ENCODE data around the gene NDST1.

NDST1 gene

DNA sequence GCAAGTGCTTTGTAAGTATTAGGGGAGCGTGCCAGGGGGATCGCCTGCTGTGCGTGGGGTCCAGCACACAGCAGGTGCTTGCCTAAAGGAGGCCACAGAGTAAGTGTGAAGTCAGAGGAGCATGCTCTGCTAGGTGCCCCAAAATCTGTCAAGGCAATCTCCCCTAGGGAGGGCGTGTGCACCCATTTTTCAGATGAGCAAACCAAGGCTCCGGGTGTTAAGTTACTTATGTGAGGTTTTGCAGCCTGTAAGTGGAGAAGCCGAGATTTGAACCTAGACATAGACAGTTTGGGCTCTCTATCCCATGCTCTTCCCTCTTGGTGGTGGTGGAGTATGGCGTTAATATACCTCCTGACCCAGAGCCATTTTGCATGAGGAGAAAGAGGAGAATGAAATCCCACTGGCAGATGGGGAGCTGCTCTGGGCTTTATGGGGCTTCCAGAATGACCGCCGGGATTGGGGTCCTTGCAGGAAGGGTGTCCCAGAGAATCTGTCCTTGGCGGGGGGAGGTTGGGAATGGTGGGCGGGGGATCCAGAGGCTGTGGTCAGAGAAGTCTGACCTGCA, 14.1 kb downstream of the NDST1 start:
- Mint-ChIP-seq H3K36me3 (ENCODE audit: low read depth) (no peaks in the 10 kb centered on the region), H3K9me3 (no peaks in the 10 kb centered on the region), H3K27me3 (no peaks in the 10 kb centered on the region), H3K27ac (no peak overlapping the region), H3K4me1 (no peaks in the 10 kb centered on the region), H3K4me3 (no peak overlapping the region)
- ATAC-seq: no peak
- DNase-seq: no peak

- no peaks in the 10 kb centered on the region for H3K9me3 Mint-ChIP-seq
Observed at GRCh38 chr5:150522504-150523414, 14.8 kb downstream of the NDST1 start.

GRCh38 chr5:150523472-150524350, 15.8 kb downstream of the NDST1 start:
- no peaks in the 10 kb centered on the region for H3K36me3 Mint-ChIP-seq (ENCODE audit: low read depth)
- H3K4me1 Mint-ChIP-seq: no peaks in the 10 kb centered on the region
- H3K9me3 Mint-ChIP-seq: no peaks in the 10 kb centered on the region
- ATAC-seq (no peak), DNase-seq (no peak)
- no peak overlapping the region for H3K4me3 Mint-ChIP-seq
- H3K27me3 Mint-ChIP-seq: no peaks in the 10 kb centered on the region
- H3K27ac Mint-ChIP-seq: no peak overlapping the region

More at GRCh38 chr5:150522504-150523414, 14.8 kb downstream of the NDST1 start:
- ATAC-seq: no peak
- Mint-ChIP-seq H3K27me3 (no peaks in the 10 kb centered on the region), H3K36me3 (ENCODE audit: low read depth) (no peaks in the 10 kb centered on the region), H3K27ac (no peak overlapping the region), H3K4me3 (no peak overlapping the region), H3K4me1 (no peaks in the 10 kb centered on the region)
- no peak for DNase-seq

DNA sequence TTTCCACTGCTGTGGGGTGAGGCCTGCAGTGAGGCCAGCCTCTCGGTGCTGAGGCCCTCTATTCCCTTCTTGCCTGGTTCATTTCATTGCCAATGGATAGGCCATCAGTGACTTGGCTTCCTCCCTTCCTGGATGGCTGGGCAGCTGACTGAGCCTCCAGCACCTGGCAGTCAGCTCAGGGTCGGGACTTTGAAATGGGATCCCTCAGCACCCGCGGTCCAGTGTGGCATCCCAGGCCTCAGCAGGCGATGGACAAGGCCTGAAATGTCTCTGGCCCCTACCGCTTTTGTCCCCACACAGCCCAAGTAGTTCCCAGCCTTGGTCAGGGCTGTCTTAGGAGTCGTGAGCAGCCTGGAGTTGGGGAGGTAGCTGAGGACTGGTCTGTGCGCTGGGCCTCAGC, 17.2 kb downstream of the NDST1 start:
- Mint-ChIP-seq H3K36me3 (ENCODE audit: low read depth) (no peaks in the 10 kb centered on the region), H3K4me1 (no peaks in the 10 kb centered on the region), H3K4me3 (no peak overlapping the region), H3K27ac (no peak overlapping the region), H3K9me3 (no peaks in the 10 kb centered on the region), H3K27me3 (no peaks in the 10 kb centered on the region)
- DNase-seq (no peak), ATAC-seq (no peak)

DNA sequence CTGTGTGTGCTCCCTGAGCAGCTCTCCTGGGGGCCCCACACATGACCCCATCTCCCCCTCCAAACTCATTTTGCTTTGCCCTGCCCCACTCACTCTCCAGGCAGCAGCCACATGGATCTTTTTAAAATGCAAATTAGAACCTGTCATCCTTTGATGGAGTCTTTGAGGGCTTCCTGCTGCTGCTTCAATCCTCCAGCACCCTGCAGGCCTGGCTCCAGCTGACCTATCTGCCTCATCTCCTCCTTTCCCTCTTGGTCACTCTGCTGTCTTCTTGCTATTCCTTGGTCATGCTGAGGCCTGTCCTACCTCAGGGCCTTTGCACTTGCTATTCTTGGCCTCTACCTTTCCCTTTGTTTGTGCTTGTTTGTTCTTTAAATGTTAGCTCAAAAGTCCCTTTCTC, 17.9 kb downstream of the NDST1 start:
- no peak for DNase-seq
- ATAC-seq: no peak
- H3K36me3 Mint-ChIP-seq (ENCODE audit: low read depth): no peaks in the 10 kb centered on the region
- no peak overlapping the region for H3K4me3 Mint-ChIP-seq
- H3K9me3 Mint-ChIP-seq: no peaks in the 10 kb centered on the region
- no peaks in the 10 kb centered on the region for H3K27me3 Mint-ChIP-seq
- no peak overlapping the region for H3K27ac Mint-ChIP-seq
- no peaks in the 10 kb centered on the region for H3K4me1 Mint-ChIP-seq

GRCh38 chr5:150527038-150527437, 19.1 kb downstream of the NDST1 start:
- DNase-seq: peak; percentile 4

DNA sequence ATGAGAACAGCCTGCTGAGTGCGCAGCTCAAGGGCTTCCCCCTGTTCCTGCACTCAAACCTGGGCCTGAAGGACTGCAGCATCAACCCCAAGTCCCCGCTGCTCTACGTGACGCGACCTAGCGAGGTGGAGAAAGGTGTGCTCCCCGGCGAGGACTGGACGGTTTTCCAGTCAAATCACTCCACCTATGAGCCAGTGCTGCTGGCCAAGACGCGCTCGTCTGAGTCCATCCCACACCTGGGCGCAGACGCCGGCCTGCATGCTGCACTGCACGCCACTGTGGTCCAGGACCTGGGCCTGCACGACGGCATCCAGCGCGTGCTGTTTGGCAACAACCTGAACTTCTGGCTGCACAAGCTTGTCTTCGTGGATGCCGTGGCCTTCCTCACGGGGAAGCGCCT, 19.9 kb downstream of the NDST1 start:
- ATAC-seq (no peak), DNase-seq (no peak)
- no peaks in the 10 kb centered on the region for H3K27me3 Mint-ChIP-seq
- H3K4me3 Mint-ChIP-seq: no peak overlapping the region
- no peaks in the 10 kb centered on the region for H3K36me3 Mint-ChIP-seq (ENCODE audit: low read depth)
- no peak overlapping the region for H3K27ac Mint-ChIP-seq
- H3K4me1 Mint-ChIP-seq: no peaks in the 10 kb centered on the region
- no peaks in the 10 kb centered on the region for H3K9me3 Mint-ChIP-seq

More at GRCh38 chr5:150527038-150527437, 19.1 kb downstream of the NDST1 start:
- Mint-ChIP-seq H3K9me3 (no peaks in the 10 kb centered on the region), H3K27ac (no peak overlapping the region), H3K4me1 (no peaks in the 10 kb centered on the region), H3K36me3 (ENCODE audit: low read depth) (no peaks in the 10 kb centered on the region), H3K27me3 (no peaks in the 10 kb centered on the region), H3K4me3 (no peak overlapping the region)
- peak; percentile 61 for ATAC-seq

DNA sequence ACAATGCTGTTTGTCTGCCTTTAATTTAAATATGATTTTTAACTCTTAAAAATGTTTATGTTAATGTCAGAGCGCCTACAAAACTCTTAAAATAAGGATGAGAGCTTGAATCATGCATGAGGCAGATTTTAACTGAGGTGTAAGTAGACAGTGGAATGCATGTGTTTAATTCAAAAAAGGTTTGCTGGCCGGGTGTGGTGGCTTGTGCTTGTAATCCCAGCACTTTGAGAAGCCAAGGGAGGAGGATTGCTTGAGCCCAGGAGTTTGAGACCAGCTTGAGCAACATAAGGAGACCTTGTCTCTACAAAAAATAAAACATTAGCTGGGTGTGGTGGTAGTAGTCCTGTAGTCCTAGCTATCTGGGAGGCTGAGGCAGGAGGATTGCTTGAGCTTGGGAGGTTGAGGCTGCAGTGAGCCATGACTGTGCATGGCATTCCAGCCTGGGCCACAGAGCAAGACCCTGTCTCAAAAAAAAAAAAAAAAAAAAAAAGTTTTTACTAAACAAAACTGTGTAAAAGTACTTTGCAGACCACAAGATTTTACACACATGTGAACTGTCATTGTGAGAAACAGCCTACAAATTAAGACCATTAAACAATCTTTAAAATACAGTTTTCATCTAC, 21.1 kb downstream of the NDST1 start:
- no peak overlapping the region for H3K4me3 Mint-ChIP-seq
- ATAC-seq (no peak), DNase-seq (no peak)
- no peaks in the 10 kb centered on the region for H3K9me3 Mint-ChIP-seq
- no peaks in the 10 kb centered on the region for H3K4me1 Mint-ChIP-seq
- H3K36me3 Mint-ChIP-seq (ENCODE audit: low read depth): no peaks in the 10 kb centered on the region
- no peak overlapping the region for H3K27ac Mint-ChIP-seq
- H3K27me3 Mint-ChIP-seq: no peaks in the 10 kb centered on the region

- ATAC-seq (no peak), DNase-seq (no peak)
- Mint-ChIP-seq H3K27ac (no peak overlapping the region), H3K4me1 (no peaks in the 10 kb centered on the region), H3K36me3 (ENCODE audit: low read depth) (no peaks in the 10 kb centered on the region), H3K9me3 (no peaks in the 10 kb centered on the region), H3K27me3 (no peaks in the 10 kb centered on the region), H3K4me3 (no peak overlapping the region)
Observed at GRCh38 chr5:150529555-150529954, 21.6 kb downstream of the NDST1 start.

DNA sequence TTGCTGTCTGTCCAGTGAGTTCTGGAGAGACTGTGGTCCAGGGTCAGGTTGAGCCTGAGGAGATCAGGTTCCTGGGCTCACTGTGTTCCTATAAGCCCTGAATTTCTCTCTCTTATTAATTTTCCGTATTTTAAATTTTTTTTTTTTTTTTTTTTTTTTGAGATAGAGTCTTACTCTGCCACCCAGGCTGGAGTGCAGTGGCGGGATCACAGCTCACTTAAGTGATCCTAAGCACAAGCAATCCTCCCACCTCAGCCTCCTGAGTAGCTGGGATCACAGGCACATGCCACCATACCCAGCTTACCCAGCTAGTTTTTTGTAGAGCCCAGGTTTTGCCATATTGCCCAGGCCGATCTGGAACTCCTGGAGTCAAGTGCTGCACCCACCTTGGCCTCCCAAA, 22.5 kb downstream of the NDST1 start:
- DNase-seq (no peak), ATAC-seq (no peak)
- Mint-ChIP-seq H3K9me3 (no peaks in the 10 kb centered on the region), H3K4me1 (no peaks in the 10 kb centered on the region), H3K36me3 (ENCODE audit: low read depth) (no peaks in the 10 kb centered on the region), H3K27me3 (no peaks in the 10 kb centered on the region), H3K4me3 (no peak overlapping the region), H3K27ac (no peak overlapping the region)

GRCh38 chr5:150530951-150531588, 23.1 kb downstream of the NDST1 start:
- Mint-ChIP-seq H3K27ac (no peak overlapping the region), H3K4me1 (no peaks in the 10 kb centered on the region), H3K9me3 (no peaks in the 10 kb centered on the region), H3K27me3 (no peaks in the 10 kb centered on the region), H3K36me3 (ENCODE audit: low read depth) (no peaks in the 10 kb centered on the region), H3K4me3 (no peak overlapping the region)
- ATAC-seq: no peak
- DNase-seq: no peak

DNA sequence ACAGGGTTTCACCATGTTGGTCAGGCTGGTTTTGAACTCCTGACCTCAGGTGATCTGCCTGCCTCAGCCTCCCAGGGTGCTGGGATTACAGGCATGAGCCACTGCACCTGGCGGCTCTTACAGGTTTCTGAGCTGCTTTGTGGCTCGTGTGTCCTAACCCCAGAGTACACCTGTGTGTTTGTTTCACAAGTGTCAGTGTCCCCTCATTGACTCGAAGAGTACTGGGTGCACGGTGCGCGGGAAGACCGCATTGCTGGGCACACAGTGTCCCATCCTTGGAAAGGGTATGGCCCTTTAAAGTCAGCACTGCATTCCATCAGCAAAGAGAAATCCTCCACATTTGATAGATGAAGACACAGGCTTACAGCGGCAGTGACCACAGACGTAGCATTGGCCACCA, 23.8 kb downstream of the NDST1 start:
- H3K4me1 Mint-ChIP-seq: no peaks in the 10 kb centered on the region
- H3K27me3 Mint-ChIP-seq: no peaks in the 10 kb centered on the region
- no peak for DNase-seq
- H3K9me3 Mint-ChIP-seq: no peaks in the 10 kb centered on the region
- H3K36me3 Mint-ChIP-seq (ENCODE audit: low read depth): no peaks in the 10 kb centered on the region
- ATAC-seq: no peak
- H3K27ac Mint-ChIP-seq: no peak overlapping the region
- no peak overlapping the region for H3K4me3 Mint-ChIP-seq

- Mint-ChIP-seq H3K36me3 (ENCODE audit: low read depth) (no peaks in the 10 kb centered on the region), H3K4me1 (no peaks in the 10 kb centered on the region), H3K9me3 (no peaks in the 10 kb centered on the region), H3K27me3 (no peaks in the 10 kb centered on the region), H3K4me3 (no peak overlapping the region), H3K27ac (no peak overlapping the region)
- no peak for ATAC-seq
- no peak for DNase-seq
Observed at GRCh38 chr5:150532151-150532550, 24.2 kb downstream of the NDST1 start.

- ATAC-seq: no peak
Observed at GRCh38 chr5:150532996-150533395, 25.1 kb downstream of the NDST1 start.

More at GRCh38 chr5:150532996-150533395, 25.1 kb downstream of the NDST1 start:
- Mint-ChIP-seq H3K27ac (no peak overlapping the region), H3K9me3 (no peaks in the 10 kb centered on the region), H3K4me3 (no peak overlapping the region), H3K27me3 (no peaks in the 10 kb centered on the region), H3K36me3 (ENCODE audit: low read depth) (peaks cover 3% of the 10 kb centered on the region), H3K4me1 (no peaks in the 10 kb centered on the region)
- DNase-seq: no peak
